ENCODE measurements around the gene C1QC.

- TF ChIP-seq CTCF (IDR thresholded peaks at IDR 0.05; ENCODE audit: low read depth, low read length, poor library complexity, severe bottlenecking) = no peak
- no peak for TF ChIP-seq EZH2phosphoT487 (IDR thresholded peaks at IDR 0.05; ENCODE audit: borderline replicate concordance, low read length)
Measured at GRCh38 chr1:22619798-22620197, 23.6 kb upstream of the C1QC start.
